GM21447 (cell line): Measurements from ENCODE around the gene MB21D2.
"Not testable (repeated sequence)": the region's sequence is repeated elsewhere in the genome, so short reads cannot be mapped to it uniquely, and the experiment has no call there.

Source experiments
- ATAC-seq: cut with Tn5 transposase; IDR thresholded peaks from one replicate; pipeline ENCODE4 v1.9.1; 2021; ENCODE audit not compliant: unreplicated experiment

The MB21D2 gene

DNA sequence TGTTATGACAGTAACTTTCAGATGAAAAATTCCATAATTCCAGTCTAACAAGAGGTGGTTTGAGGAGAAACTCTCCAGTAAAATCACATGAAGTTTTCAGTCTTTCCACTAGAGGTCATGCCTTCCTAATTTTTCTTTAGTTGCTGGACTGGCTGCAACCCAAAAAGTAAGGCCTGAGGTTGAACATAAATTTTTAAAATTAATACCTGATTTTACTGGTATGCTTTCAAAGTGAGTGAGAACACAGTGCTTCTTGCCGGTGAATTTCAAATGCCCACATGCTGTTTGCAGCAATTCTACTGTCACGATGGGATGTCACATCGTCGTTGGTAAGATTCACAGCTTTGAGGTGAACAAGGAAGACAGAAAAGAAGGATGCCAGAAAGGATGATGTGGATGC is 101.3 kb downstream of the MB21D2 start:
- ATAC-seq = no peak

DNA sequence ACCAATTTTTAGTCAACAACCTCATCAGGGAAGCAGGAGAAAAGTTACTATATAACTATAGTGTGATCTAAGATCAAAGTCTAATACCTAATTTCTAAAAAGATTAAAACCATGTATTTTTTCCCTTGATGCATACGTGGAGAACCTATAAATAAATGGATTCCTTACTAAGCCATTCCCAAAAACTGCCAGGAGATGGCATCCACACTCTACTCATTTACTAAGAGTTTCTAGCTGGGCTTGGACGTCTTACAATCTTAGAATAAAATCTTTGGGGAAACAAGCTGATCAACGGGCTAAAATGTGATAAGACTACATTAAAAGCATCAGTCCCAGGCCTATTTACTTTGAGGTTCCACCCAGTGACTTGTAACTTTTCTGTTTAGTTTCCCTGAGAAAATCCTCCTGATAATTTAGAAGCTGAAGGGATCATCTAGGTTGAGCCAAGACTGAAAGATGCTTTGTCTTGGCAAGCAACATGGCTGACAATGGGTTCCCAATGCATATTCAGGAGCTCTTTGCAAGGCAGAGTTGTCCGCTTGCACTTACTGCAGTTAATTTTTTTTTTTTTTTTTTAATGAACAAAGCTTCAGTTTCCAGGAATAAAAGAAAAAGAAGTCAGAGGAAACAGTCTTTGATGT is 104.8 kb downstream of the MB21D2 start:
- no peak for ATAC-seq

DNA sequence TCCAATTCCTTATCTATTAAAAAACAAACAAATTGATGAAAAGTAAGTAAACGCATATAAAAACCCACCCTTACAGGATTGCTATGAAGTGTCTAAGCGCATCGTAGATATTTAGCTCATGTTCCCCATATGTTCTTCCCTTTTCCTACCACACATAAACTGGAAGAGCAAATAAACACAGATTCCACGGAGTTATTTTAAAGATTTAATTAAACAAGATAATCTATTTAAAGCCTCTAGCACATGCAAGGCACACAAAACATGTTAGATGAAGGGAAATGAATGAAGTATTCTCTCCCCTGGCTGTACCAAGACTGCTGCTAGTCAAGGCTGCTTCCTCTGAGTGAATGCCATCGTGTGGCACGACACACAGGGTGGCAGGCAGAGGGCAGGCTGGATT is 111.9 kb downstream of the MB21D2 start:
- ATAC-seq = no peak

DNA sequence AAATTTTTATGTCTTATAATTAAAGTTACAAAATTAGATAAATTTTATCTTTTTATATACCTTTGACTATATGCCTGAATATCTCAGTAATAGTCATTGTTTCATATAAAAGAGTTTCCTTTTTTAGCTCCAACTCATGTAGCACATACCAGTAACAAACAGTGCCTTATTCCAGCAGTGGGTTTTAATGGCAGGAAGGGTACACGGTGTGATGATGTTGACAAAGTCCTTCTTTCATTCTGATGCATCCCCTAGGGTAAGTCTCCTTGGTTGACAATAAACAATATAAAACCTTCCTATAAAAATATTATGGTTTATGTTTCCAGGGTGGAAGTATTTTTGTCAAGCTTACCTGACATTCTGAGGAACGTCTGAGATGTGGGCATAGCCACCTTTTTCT is 113.2 kb downstream of the MB21D2 start:
- no peak for ATAC-seq

DNA sequence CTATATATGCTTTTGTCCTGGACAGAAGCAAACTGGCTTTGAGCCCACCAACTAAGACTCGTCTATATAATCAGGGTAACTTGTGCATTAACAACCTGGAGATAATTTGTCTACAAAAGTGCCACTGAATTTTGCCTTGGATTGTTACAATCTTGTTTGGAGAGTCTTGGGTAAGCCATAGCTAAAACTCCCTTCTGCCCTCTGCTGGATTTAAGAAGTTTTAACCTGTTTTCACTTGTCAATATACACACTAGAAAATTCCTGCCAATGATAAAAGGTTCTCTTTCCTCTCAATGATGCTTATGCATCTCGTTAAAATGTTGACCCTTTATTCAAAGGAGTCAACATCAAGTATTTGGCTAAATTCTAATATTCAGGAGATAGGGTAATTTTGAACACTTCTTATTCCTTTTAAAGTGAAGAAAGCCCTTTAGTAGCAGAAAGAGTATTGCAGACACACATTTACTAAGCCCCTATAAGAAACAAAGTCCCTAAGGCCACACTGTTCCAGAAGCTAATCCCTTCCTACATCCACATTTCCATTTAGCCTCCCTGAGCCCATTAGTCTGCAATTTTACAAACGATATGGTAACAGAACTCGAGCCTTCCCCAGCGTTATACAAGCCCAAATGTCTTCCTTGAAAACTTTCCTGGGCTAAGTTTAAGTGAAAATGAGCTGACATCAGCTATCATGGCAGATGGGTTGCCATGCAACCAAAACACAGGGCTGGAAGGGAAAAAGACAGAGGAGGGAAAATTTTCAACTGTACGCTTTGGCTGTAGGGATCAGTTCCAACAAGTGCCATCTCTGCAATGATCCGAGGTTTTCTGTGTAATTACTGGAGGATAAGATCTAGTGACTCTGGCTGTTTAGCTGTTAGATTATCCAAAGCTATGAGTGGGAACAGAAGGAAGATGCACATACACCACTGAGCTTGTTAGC is 114.4 kb downstream of the MB21D2 start:
- ATAC-seq = peak; percentile 70

DNA sequence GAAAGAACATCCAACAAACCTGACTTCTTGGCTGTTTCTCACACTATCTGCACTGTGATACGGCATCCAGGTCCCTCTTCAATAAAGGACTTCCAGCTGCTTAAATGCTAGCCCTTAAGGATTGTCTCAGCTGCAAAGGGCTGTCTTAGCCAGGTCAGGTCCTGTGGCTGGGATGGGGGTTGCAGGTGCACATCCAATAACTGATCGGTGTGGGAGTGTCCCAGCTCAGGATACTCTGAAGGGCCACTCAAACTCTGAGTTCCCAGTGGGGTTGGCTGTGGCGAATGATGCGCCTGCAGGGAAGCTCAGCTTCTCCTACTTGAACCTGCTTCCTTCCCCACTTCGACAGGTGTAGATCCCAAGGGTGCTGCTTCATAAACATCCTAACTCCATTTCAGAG is 115.7 kb downstream of the MB21D2 start:
- no peak for ATAC-seq

DNA sequence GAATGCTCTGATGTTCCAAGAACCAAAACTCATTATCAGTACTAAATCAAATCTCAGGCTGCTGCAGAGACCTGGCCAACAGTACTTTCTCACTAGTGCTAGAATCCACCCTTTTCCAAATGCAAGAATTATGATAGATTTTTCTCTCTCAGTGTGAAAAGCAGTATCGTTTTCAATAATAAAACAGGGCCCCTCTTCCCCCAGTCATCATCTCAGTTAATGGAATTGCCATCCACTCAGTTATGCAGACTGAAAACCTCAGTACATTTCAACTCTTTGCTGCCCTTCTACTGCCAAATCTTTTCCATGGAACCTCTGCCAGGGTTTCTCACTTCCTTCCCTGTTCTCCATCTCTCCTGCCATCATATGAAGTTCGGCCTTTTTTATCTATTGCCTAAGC is 117.9 kb downstream of the MB21D2 start:
- no peak for ATAC-seq

DNA sequence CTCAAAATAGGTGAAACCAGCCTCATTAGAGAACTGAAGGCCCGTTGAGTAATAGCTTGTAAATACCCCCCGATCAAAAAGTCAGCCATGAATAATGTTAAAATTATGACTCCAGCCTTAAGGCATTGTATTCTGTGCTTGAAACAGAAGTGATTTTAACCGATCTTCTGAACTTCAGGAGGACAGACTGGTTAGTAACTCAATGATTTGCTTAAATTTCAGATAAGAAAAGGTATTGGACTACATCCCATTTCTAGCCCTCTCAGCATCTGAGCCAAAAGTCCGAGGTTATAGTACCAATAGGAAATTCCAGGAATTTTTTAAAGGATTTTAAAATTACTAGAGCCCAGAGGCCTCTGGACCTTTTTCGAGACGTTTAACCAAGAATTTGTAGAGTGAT is 122.6 kb downstream of the MB21D2 start:
- no peak for ATAC-seq

DNA sequence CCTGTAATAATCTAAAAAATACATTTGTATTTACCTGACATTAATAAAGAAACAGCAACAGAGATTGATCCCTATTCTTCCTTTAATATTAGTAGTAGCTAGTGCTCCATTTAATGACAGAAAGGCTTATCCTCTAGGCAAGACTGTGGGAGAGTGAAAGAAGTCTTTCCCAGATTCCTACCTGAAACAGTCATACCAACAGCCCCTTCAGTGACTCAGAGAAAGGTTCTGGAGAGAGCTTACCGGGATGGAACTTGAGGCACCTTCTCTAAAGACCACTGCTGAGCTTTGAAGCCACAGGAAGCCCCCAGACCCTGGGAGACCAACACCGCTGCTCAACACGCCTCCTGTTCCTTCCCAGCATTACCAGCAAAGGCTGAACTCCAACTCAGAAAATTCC is 123.4 kb downstream of the MB21D2 start:
- ATAC-seq = no peak

DNA sequence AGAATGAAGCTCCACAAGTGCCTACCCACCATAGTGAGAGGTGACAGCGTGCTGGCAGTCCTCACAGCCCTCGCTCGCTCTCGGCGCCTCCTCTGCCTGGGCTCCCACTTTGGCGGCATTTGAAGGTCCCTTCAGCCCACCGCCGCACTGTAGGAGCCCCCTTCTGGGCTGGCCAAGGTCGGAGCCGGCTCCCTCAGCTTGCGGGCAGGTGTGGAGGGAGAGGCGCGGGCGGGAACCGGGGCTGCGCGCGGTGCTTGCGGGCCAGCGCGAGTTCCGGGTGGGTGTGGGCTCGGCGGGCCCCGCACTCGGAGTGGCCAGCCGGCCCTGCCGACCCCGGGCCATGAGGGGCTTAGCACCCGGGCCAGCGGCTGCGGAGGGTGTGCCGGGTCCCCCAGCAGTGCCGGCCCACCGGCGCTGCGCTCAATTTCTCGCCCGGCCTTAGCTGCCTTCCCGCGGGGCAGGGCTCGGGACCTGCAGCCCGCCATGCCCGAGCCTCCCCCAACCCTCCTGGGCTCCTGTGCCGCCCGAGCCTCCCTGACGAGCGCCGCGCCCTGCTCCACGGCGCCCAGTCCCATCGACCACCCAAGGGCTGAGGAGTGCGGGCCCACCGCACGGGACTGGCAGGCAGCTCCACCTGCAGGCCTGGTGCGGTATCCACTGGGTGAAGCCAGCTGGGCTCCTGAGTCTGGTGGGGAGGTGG is 128.7 kb downstream of the MB21D2 start:
- ATAC-seq = not testable (repeated sequence)

DNA sequence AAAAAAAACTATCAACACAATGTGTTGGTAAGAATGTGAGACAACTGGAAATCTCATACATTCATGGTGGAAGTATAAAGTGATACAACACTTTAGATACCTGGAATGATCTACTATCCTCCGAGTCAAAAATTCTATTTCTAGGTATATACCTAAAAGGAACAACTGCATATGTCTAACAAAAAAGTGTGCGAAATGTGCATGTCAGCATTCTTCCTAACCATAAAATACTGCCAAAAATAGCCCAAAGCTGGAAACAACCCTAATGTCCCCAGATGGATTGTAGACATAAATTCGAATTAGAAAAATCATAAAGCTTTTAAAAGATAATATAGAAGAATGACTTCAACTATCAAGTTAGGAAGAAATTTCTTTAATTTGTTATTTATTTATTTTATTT is 139.1 kb downstream of the MB21D2 start:
- no peak for ATAC-seq

DNA sequence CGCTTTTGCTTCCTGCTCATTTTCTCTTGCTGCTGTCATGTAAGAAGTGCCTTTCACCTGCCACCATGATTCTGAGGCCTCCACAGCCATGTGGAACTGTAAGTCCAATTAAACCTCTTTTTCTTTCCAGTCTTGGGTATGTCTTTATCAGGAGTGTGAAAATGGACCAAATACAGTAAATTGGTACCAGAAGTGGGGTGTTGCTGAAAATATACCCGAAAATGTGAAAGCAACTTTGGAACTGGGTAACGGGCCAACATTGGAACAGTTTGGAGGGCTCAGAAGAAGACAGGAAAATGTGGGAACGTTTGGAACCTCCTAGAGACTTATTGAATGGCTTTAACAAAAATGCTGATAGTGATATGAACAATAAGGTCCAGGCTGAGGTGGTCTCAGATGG is 143.3 kb downstream of the MB21D2 start:
- ATAC-seq = not testable (repeated sequence)

DNA sequence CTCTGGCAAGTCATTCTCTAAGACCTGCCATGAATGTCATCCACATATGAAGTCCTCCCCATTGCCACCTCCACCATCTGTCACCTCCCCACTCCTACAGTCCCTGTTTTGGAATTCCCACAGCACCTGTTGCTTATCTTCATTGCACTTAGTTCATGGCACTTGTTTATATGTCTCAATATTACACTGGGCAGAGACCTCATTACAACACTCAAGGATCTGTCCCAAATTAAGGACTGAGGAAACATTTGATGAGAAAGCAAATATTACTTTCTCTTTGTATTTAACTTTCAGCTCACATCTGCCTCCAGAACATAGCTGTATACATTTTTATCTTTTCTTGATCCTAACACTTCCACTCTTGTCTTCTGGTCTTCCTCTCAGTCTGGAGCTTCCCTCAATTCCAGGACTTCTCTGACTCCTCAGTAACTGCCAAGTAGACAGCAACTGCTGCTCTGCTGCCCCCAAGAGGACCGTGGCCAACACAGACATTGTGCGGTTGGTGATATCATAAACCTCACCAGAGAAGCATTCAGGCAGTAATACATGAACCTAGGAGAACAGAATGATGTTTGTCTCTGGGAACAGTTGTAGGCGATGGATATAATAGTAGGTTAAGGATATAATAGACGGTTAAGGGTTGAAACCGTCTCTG is 145.3 kb downstream of the MB21D2 start:
- no peak for ATAC-seq

DNA sequence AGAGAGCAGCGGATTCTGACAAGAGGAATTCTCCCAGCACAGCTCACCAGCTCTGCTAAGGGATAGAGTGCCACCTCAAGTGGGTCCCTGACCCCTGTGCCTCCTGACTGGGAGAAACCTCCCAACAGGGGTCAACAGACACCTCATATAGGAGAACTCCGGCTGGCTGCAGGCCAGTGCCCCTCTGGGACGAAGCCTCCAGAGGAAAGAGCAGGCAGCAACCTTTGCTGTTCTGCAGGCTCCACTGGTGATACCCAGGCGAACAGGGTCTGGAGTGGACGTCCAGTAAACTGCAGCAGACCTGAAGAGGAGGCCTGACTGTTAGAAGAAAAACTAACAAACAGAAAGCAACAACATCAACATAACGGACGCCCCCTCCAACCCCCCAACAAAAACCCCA is 159.0 kb downstream of the MB21D2 start:
- ATAC-seq = no peak

DNA sequence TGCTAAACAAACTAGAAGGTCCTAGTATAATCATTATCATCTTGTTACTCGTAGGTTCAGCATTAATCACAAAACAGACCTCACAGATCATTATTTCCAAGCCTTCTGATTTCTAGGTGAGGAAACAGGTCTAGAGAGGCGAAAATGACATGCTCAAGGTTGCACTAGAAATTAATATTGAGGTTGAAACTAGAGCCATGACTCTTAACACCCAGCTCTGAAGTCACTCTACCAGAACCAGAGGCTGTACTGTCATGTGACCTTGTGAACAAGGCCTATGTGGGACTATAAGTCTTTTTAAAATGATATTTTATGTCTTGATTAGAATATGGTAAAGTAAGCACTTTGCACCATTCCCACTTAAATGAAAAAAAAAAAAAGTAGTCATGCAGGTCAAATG is 166.5 kb downstream of the MB21D2 start:
- no peak for ATAC-seq

DNA sequence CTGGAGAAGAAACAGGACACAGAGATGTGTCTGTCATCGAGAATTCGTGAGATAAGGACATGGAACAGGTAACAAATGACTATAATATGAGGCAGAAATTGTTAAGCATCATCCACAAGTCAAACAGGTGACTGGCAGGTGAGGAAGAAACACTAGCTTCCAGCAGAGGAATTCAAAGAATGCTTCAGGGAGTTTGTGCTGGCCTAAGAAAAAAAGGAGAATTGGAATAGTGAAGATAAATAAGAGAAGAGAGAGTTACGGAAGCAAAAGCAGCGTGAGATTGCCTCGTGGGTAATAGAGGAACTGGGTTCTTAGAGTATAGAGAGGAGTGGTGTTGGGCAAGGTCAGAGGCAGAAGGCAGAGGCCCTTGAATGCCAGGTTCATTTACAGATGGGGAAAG is 167.5 kb downstream of the MB21D2 start:
- ATAC-seq = no peak

DNA sequence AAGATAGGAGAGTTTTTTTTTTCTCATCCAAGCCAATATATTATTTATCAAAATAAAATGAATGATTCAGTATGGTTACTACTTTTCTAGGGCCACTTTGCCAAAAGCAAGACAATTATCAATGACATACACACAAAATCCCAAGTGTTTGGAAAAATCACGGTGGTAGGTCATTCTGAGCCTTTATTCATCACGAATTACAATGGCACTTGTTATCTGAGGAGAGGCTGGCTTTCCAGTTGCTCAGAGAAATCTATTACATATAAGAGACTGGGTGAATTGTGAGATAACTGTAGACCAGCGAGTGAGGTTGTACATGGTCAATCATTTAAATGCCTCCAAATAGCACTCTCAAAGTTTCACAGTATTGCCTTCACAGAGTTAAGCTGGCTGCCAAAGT is 169.9 kb downstream of the MB21D2 start:
- ATAC-seq = no peak

DNA sequence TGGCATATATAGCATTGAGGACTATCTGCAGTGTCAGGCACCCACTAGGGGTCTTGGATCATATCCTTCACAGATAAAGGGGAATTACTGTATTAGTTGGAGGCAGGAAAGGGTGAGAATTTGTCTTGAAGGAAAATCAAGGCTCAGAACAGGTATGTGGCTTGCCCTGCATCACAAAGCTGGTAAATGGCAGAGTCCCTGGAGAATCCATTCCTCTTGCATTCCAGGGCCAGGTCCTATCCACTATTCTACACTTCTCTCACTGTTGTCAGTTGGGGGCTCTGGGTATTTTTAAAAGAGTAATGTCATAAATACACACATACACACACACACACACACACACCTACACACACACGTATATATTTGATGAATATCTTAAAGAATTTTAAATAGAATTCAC is 170.5 kb downstream of the MB21D2 start:
- ATAC-seq = no peak
